Progenitor cell of endocrine pancreas (in vitro differentiated cells): ENCODE data around the gene PAM. TPM values are rescaled to one million over a fixed set of nuclear protein-coding genes. Genes with fewer than 3 reads are reported as not detected.

ENCODE experiments used
- DNase-seq: peaks from one replicate; pipeline ENCODE4 v3.0.0; 2021; ENCODE audit warnings: low spot score; ENCODE audit not compliant: unreplicated experiment
- H3K27ac Mint-ChIP-seq: 2 replicates; pipeline ENCODE4 v1.8.0; 2021; ENCODE audit warnings: mild to moderate bottlenecking, moderate library complexity, mixed read lengths
- H3K27me3 Mint-ChIP-seq: 2 replicates; pipeline ENCODE4 v1.8.0; 2021; ENCODE audit warnings: mixed read lengths
- H3K36me3 Mint-ChIP-seq: 2 replicates; pipeline ENCODE4 v1.8.0; 2022; ENCODE audit warnings: mixed read lengths; ENCODE audit not compliant: insufficient read depth
- H3K4me1 Mint-ChIP-seq: 2 replicates; pipeline ENCODE4 v1.8.0; 2021; ENCODE audit warnings: low read depth, mixed read lengths
- H3K4me3 Mint-ChIP-seq: 2 replicates; pipeline ENCODE4 v1.8.0; 2021; ENCODE audit warnings: low read depth, mild to moderate bottlenecking, moderate library complexity, mixed read lengths
- H3K9me3 Mint-ChIP-seq: 2 replicates; pipeline ENCODE4 v1.8.0; 2021; ENCODE audit warnings: low read depth, mixed read lengths
- CTCF ChIP-seq: fragments of 200-600 bp; sonication (generic); IDR thresholded peaks from one replicate; pipeline ENCODE4 v1.5.0; 2021; ENCODE audit warnings: antibody characterized with exemption, mild to moderate bottlenecking; ENCODE audit not compliant: unreplicated experiment
- total RNA-seq: library from RNA; stranded (reverse); gene quantifications from 2 replicates; pipeline ENCODE4 v1.2.1, GENCODE V29; 2021

Gene PAM
- total RNA-seq, 1 donor from 2014 or later = 111 TPM

DNA sequence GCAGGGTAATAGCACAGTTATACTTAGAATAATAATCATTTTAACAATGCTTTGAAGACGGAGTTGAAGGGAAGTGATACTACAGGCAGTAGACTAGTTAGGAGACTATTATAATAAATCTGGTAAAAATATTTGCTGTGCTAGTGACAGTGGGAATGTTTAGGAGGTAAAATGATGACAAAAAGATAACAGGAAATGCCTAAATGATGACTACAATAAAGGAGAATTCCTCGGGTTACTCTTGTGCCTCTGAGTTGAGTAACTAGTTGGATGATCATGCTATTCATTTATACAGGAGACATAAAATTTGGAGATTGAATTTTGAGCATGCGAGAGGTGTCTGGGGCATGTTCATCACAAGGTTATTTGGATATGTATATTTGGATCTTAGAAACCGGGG lies 32.2 kb upstream of the PAM start:
- Mint-ChIP-seq H3K4me3 (no peak overlapping the region), H3K4me1 (no peaks in the 10 kb centered on the region), H3K27ac (no peak overlapping the region), H3K27me3 (no peaks in the 10 kb centered on the region), H3K36me3 (no peaks in the 10 kb centered on the region), H3K9me3 (peaks cover 1% of the 10 kb centered on the region)
- DNase-seq = no peak
- TF ChIP-seq CTCF = no peak

- no peak overlapping the region for H3K4me3 Mint-ChIP-seq
- DNase-seq = no peak
- H3K9me3 Mint-ChIP-seq = peaks cover 3% of the 10 kb centered on the region
- H3K4me1 Mint-ChIP-seq = peaks cover 4% of the 10 kb centered on the region
- H3K27me3 Mint-ChIP-seq = no peaks in the 10 kb centered on the region
- no peak overlapping the region for H3K27ac Mint-ChIP-seq
- H3K36me3 Mint-ChIP-seq = no peaks in the 10 kb centered on the region
- no peak for TF ChIP-seq CTCF
Observed at GRCh38 chr5:102731693-102732092, 23.4 kb upstream of the PAM start.

- Mint-ChIP-seq H3K4me3 (no peak overlapping the region), H3K4me1 (peaks cover 4% of the 10 kb centered on the region), H3K36me3 (no peaks in the 10 kb centered on the region), H3K27ac (no peak overlapping the region), H3K9me3 (no peaks in the 10 kb centered on the region), H3K27me3 (no peaks in the 10 kb centered on the region)
- no peak for DNase-seq
- TF ChIP-seq CTCF = no peak
Observed at GRCh38 chr5:102733534-102733933, 21.6 kb upstream of the PAM start.

GRCh38 chr5:102737161-102737560 lies 17.9 kb upstream of the PAM start:
- no peak for DNase-seq
- no peaks in the 10 kb centered on the region for H3K36me3 Mint-ChIP-seq
- H3K9me3 Mint-ChIP-seq = no peaks in the 10 kb centered on the region
- no peak for TF ChIP-seq CTCF
- H3K27me3 Mint-ChIP-seq = no peaks in the 10 kb centered on the region
- H3K4me1 Mint-ChIP-seq = peaks cover 4% of the 10 kb centered on the region
- H3K27ac Mint-ChIP-seq = no peak overlapping the region
- H3K4me3 Mint-ChIP-seq = no peak overlapping the region

DNA sequence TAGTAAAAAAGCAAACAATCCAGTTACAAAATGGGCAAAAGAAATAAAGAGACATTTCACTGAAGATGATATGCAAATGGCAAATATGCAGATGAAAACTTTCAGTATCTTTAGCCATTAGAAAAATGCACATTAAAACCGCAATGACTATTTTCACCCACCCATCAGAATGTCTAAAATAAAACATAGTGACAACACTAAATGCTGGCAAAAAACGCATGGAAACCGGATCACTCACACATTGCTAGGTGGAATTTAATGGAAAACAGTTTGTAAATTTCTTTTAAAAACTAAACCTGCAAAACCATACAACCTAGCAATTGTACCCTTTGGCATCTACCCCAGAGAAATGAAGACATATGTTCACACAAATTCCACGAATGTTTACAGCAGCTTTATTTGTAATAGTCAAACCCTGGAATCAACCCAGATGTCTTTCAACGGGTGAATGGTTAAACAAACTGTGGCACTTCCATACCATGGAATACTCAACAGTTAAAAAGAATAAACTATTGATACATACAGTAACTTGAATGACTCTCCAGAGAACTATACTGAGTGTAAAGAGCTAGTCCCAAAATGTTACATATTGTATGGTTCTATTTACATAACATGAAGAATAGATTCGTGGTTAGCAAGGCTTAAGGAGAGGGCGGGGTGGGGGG lies 17.2 kb upstream of the PAM start:
- Mint-ChIP-seq H3K27me3 (no peaks in the 10 kb centered on the region), H3K36me3 (no peaks in the 10 kb centered on the region), H3K27ac (no peak overlapping the region), H3K4me1 (peaks cover 4% of the 10 kb centered on the region), H3K9me3 (no peaks in the 10 kb centered on the region), H3K4me3 (no peak overlapping the region)
- no peak for TF ChIP-seq CTCF
- no peak for DNase-seq
